WTC11 (cell line): Measurements from ENCODE around the gene C1orf226. TPM values are rescaled to one million over a fixed set of nuclear protein-coding genes. Genes with fewer than 3 reads are reported as not detected.

Source experiments
- ATAC-seq: fragments of 200-7000 bp; cut with Tn5 transposase; 2 replicates; pipeline ENCODE4 v1.10.0; 2021; ENCODE audit warnings: mild to moderate bottlenecking, moderate library complexity
- Bru-seq: library from RNA; stranded (reverse); fragments of 400-500 nt; gene quantifications from one replicate; lab custom pipeline; 2021; lab: Mats Ljungman, UMichigan
- CTCF ChIA-PET: fragments of 300-600 bp; sonication (Branson Sonifier 250); formaldehyde crosslinking; loops from one replicate; lab custom pipeline; 2021; ENCODE audit warnings: antibody characterized with exemption; lab: Charles Lee
- POLR2A ChIA-PET: fragments of 350-600 bp; sonication (Branson Sonifier 250); formaldehyde crosslinking; loops from one replicate; lab custom pipeline; 2021; ENCODE audit warnings: antibody characterized with exemption; lab: Charles Lee
- DNase-seq: peaks from one replicate; pipeline ENCODE4 v3.0.0; 2021; ENCODE audit warnings: low spot score
- H3K27ac Mint-ChIP-seq: 2 replicates; pipeline ENCODE4 v1.8.0; 2021; ENCODE audit warnings: mixed read lengths
- H3K27me3 Mint-ChIP-seq: 2 replicates; pipeline ENCODE4 v1.8.0; 2021; ENCODE audit warnings: low read depth, mild to moderate bottlenecking, moderate library complexity, mixed read lengths
- H3K36me3 Mint-ChIP-seq: 2 replicates; pipeline ENCODE4 v1.8.0; 2021; ENCODE audit warnings: mixed read lengths
- H3K4me1 Mint-ChIP-seq: 2 replicates; pipeline ENCODE4 v1.8.0; 2022; ENCODE audit warnings: mixed read lengths
- H3K4me3 Mint-ChIP-seq: 2 replicates; pipeline ENCODE4 v1.8.0; 2021; ENCODE audit warnings: mild to moderate bottlenecking, moderate library complexity, mixed read lengths
- H3K9me3 Mint-ChIP-seq: 2 replicates; pipeline ENCODE4 v1.8.0; 2021; ENCODE audit warnings: mixed read lengths
- AR ChIP-seq: fragments of 250-450 bp; sonication (Bioruptor Pico); IDR thresholded peaks from 2 replicates; pipeline ENCODE4 v1.9.0; 2021; ENCODE audit warnings: mild to moderate bottlenecking
- FOXP1 ChIP-seq: sonication (generic); formaldehyde crosslinking; IDR thresholded peaks from 2 replicates; pipeline ENCODE4 v1.8.0; 2022; ENCODE audit warnings: missing genetic modification reagents, mild to moderate bottlenecking, moderate library complexity, borderline replicate concordance
- FOXP4 ChIP-seq: sonication (generic); formaldehyde crosslinking; IDR thresholded peaks from 2 replicates; pipeline ENCODE4 v1.8.0; 2022; ENCODE audit warnings: mild to moderate bottlenecking, missing genetic modification reagents
- IRF2 ChIP-seq: sonication (generic); formaldehyde crosslinking; IDR thresholded peaks from 2 replicates; pipeline ENCODE4 v1.8.0; 2022; ENCODE audit warnings: low read depth, missing genetic modification reagents, borderline replicate concordance
- JUN ChIP-seq: sonication (generic); formaldehyde crosslinking; IDR thresholded peaks from 2 replicates; pipeline ENCODE4 v1.8.0; 2023; ENCODE audit warnings: mild to moderate bottlenecking, missing genetic modification reagents
- MYBL2 ChIP-seq: sonication (generic); formaldehyde crosslinking; IDR thresholded peaks from 2 replicates; pipeline ENCODE4 v1.8.1; 2023; ENCODE audit warnings: mild to moderate bottlenecking, moderate library complexity, missing genetic modification reagents
- NFYB ChIP-seq: sonication (generic); formaldehyde crosslinking; conservative IDR thresholded peaks from 2 replicates; pipeline ENCODE4 v1.8.0; 2022; ENCODE audit warnings: low read depth, missing genetic modification reagents
- NR2C2 ChIP-seq: sonication (generic); formaldehyde crosslinking; IDR thresholded peaks from 2 replicates; pipeline ENCODE4 v1.8.0; 2022; ENCODE audit warnings: mild to moderate bottlenecking, missing genetic modification reagents
- OVOL2 ChIP-seq: fragments of 250-450 bp; sonication (Bioruptor Pico); IDR thresholded peaks from 2 replicates; pipeline ENCODE4 v1.9.0; 2021; ENCODE audit warnings: mild to moderate bottlenecking, borderline replicate concordance
- SMAD4 ChIP-seq: sonication (generic); formaldehyde crosslinking; IDR thresholded peaks from 2 replicates; pipeline ENCODE4 v1.8.0; 2022; ENCODE audit warnings: mild to moderate bottlenecking, missing genetic modification reagents
- SP1 ChIP-seq: sonication (generic); formaldehyde crosslinking; conservative IDR thresholded peaks from 2 replicates; pipeline ENCODE4 v1.8.1; 2022; ENCODE audit warnings: missing genetic modification reagents
- STAT6 ChIP-seq: sonication (generic); formaldehyde crosslinking; conservative IDR thresholded peaks from 2 replicates; pipeline ENCODE4 v1.8.1; 2023; ENCODE audit warnings: mild to moderate bottlenecking, low read depth, missing genetic modification reagents, moderate library complexity
- ZNF281 ChIP-seq: sonication (generic); formaldehyde crosslinking; IDR thresholded peaks from 2 replicates; pipeline ENCODE4 v1.8.0; 2023; ENCODE audit warnings: mild to moderate bottlenecking, missing genetic modification reagents
- ZNF396 ChIP-seq: fragments of 250-450 bp; sonication (Bioruptor Pico); IDR thresholded peaks from 2 replicates; pipeline ENCODE4 v1.8.0; 2021; ENCODE audit warnings: mild to moderate bottlenecking, moderate library complexity, borderline replicate concordance
- ZNF416 ChIP-seq: fragments of 250-450 bp; sonication (Bioruptor Pico); IDR thresholded peaks from 2 replicates; pipeline ENCODE4 v1.9.0; 2021; ENCODE audit warnings: mild to moderate bottlenecking, inconsistent platforms
- ZNF423 ChIP-seq: fragments of 250-450 bp; sonication (Bioruptor Pico); IDR thresholded peaks from 2 replicates; pipeline ENCODE4 v2.1.2; 2022; ENCODE audit warnings: mild to moderate bottlenecking, moderate library complexity
- ZNF512 ChIP-seq: sonication (generic); formaldehyde crosslinking; IDR thresholded peaks from 2 replicates; pipeline ENCODE4 v1.8.1; 2022; ENCODE audit warnings: missing genetic modification reagents, borderline replicate concordance
- long read RNA-seq, 3 experiments: library from RNA in 1 of 3; library from capped mRNA in 1 of 3; library from polyadenylated mRNA in 1 of 3; unstranded in 2 of 3; stranded (forward) in 1 of 3; transcript quantifications; one replicate each; pipeline ENCODE4 v2.0.0, GENCODE V29; 2021
- total RNA-seq: library from RNA; stranded (reverse); gene quantifications from 3 replicates; pipeline ENCODE4 v1.2.3, GENCODE V29; 2021

The C1orf226 gene
- total RNA-seq (15.7 to 21.4 TPM (median 18.8 TPM) in 3 replicates), Bru-seq, nascent RNA (percentile 64 among the genes with signal in this experiment)
- long read RNA-seq, experiment 1, full-length matches to known transcripts = 5 of 24 reads
- long read RNA-seq, experiment 1, partial matches to known transcripts = 0 of 24 reads
- long read RNA-seq, experiment 1, other reads (novel, unspliced or antisense) = 19 of 24 reads
- long read RNA-seq, experiment 2, full-length matches to known transcripts = 1 of 7 reads
- long read RNA-seq, experiment 2, partial matches to known transcripts = 0 of 7 reads
- long read RNA-seq, experiment 2, other reads (novel, unspliced or antisense) = 6 of 7 reads
- long read RNA-seq, experiment 3 = 0 reads

- no peak for ATAC-seq
- no peaks in the 10 kb centered on the region for H3K27me3 Mint-ChIP-seq
- H3K4me1 Mint-ChIP-seq = peaks cover 5% of the 10 kb centered on the region; the same call in 1 of the 2 replicates
- CTCF ChIA-PET = interaction anchor here (1.6 to 1.8 kb wide), 2 partner anchors 24 to 325 kb away, joined by 6 to 10 read pairs; no protein-coding TSS in a partner anchor
- TF ChIP-seq JUN (CRISPR knock-in tag) (no peak), OVOL2 (CRISPR knock-in tag) (no peak), MYBL2 (CRISPR knock-in tag) (no peak), AR (CRISPR knock-in tag) (no peak)
- H3K4me3 Mint-ChIP-seq = no peak within 1 kb of the TSS
- H3K27ac Mint-ChIP-seq = no peak within 1 kb of the TSS
- H3K9me3 Mint-ChIP-seq = no peaks in the 10 kb centered on the region
- H3K36me3 Mint-ChIP-seq = peaks cover 23% of the 10 kb centered on the region
- DNase-seq = no peak
- POLR2A ChIA-PET = no interaction called here
Measured at GRCh38 chr1:162381383-162381782, at the start of gene C1orf226. Gene C1orf226, plus strand, starts transcription at chr1:162381728. Its CDS starts 174 bp downstream, at chr1:162381902.

- POLR2A ChIA-PET = interaction anchor here (0.5 kb wide), 1 partner anchor 120 kb away, joined by 3 read pairs; no protein-coding TSS in a partner anchor
- TF ChIP-seq JUN (CRISPR knock-in tag) = no peak
- TF ChIP-seq ZNF416 (CRISPR knock-in tag) = no peak
- TF ChIP-seq FOXP1 (CRISPR knock-in tag) = no peak
- TF ChIP-seq ZNF423 (CRISPR knock-in tag) = no peak
- TF ChIP-seq SMAD4 = no peak
- no peak for TF ChIP-seq ZNF281 (CRISPR knock-in tag)
- TF ChIP-seq NR2C2 (CRISPR knock-in tag) = no peak
- no peak for TF ChIP-seq ZNF396
- no peak for TF ChIP-seq FOXP4 (CRISPR knock-in tag)
- TF ChIP-seq SP1 = no peak
- TF ChIP-seq STAT6 (CRISPR knock-in tag) = no peak
- TF ChIP-seq NFYB = no peak
- TF ChIP-seq IRF2 (CRISPR knock-in tag) = no peak
- TF ChIP-seq ZNF512 = no peak
Measured at GRCh38 chr1:162333991-162334390, 47.5 kb upstream of the C1orf226 start.

More at GRCh38 chr1:162333991-162334390, 47.5 kb upstream of the C1orf226 start:
- Mint-ChIP-seq H3K4me1 (peaks cover 25% of the 10 kb centered on the region), H3K27ac (no peak overlapping the region), H3K36me3 (no peaks in the 10 kb centered on the region), H3K9me3 (no peaks in the 10 kb centered on the region), H3K27me3 (no peaks in the 10 kb centered on the region), H3K4me3 (no peak overlapping the region)
- CTCF ChIA-PET = interaction anchor here (0.6 to 1.6 kb wide), 3 partner anchors 11 to 297 kb away, joined by 3 to 5 read pairs (median 3); no protein-coding TSS in a partner anchor
- ATAC-seq (no peak), DNase-seq (no peak)
